GM12878 (cell line): Measurements from ENCODE around the gene SACS. TPM values are rescaled to one million over a fixed set of nuclear protein-coding genes. Genes with fewer than 3 reads are reported as not detected.

Source experiments
- ATAC-seq: fragments of 200-7000 bp; cut with Tn5 transposase; 3 replicates; pipeline ENCODE4 v1.9.1; 2020; ENCODE audit warnings: mild to moderate bottlenecking, moderate library complexity
- BruUV-seq: library from RNA; stranded (reverse); fragments of 400-500 nt; replicated peaks from 2 replicates; lab custom pipeline; 2021; lab: Mats Ljungman, UMichigan
- CTCF ChIA-PET: fragments of 300-600 bp; sonication (Branson Sonifier 250); formaldehyde crosslinking; extraction: SDS; loops from one replicate; lab custom pipeline; 2021; ENCODE audit warnings: inconsistent platforms; lab: Yijun Ruan, JAX
- POLR2A ChIA-PET: fragments of 350-600 bp; formaldehyde crosslinking; extraction: SDS; loops from one replicate; lab custom pipeline; 2021; ENCODE audit warnings: inconsistent platforms; lab: Charles Lee
- RAD21 ChIA-PET: fragments of 300-600 bp; sonication (Branson Sonifier 250); formaldehyde crosslinking; loops from one replicate; lab custom pipeline; 2023; ENCODE audit warnings: antibody characterized with exemption; ENCODE audit not compliant: unreplicated experiment; lab: Charles Lee
- SMC1A ChIA-PET: fragments of 300-600 bp; sonication (Branson Sonifier 250); formaldehyde crosslinking; loops from one replicate; lab custom pipeline; 2023; ENCODE audit not compliant: unreplicated experiment, uncharacterized antibody; lab: Charles Lee
- DNase-seq: peaks from one replicate; pipeline ENCODE4 v3.0.0-alpha.2; 2011; ENCODE audit warnings: low read depth, low spot score
- FAIRE-seq: peaks from 3 replicates; lab custom pipeline; 2011; peaks lifted over from hg19 to GRCh38; lab: Jason Lieb, UNC
- H2AFZ ChIP-seq: 2 replicates; pipeline ENCODE4 v1.6.0; 2011; ENCODE audit warnings: low read depth, low read length, control low read depth; ENCODE audit not compliant: control insufficient read depth
- H3K27ac ChIP-seq: 2 replicates; pipeline ENCODE4 v1.5.1; 2011; ENCODE audit warnings: control low read depth; ENCODE audit not compliant: control insufficient read depth, insufficient read depth
- H3K27me3 ChIP-seq, 2 experiments: replicated peaks in 1 of 2; 2 replicates each; pipeline versions ENCODE4 v1.6.0 to v1.6.1; 2011; ENCODE audit warnings: low read length in 1 of 2; ENCODE audit not compliant: control insufficient read depth in 2 of 2, insufficient read depth in 2 of 2
- H3K36me3 ChIP-seq, 2 experiments: 2 replicates each; pipeline ENCODE4 v1.5.1; 2011; ENCODE audit warnings: low read length in 1 of 2; ENCODE audit not compliant: control insufficient read depth in 2 of 2, insufficient read depth in 2 of 2
- H3K4me1 ChIP-seq: 2 replicates; pipeline ENCODE4 v1.6.1; 2011; ENCODE audit warnings: mild to moderate bottlenecking, low read length, moderate library complexity, mixed read lengths; ENCODE audit not compliant: control insufficient read depth, insufficient read depth
- H3K4me2 ChIP-seq: 2 replicates; pipeline ENCODE4 v1.6.0; 2011; ENCODE audit warnings: control low read depth; ENCODE audit not compliant: control insufficient read depth, insufficient read depth
- H3K4me3 ChIP-seq: fragments of 200-600 bp; sonication (generic); 2 replicates; pipeline ENCODE4 v1.5.1; 2016
- H3K79me2 ChIP-seq: 2 replicates; pipeline ENCODE4 v1.6.0; 2011; ENCODE audit warnings: low read length; ENCODE audit not compliant: control insufficient read depth, insufficient read depth
- H3K9ac ChIP-seq: 2 replicates; pipeline ENCODE4 v1.8.0; 2011; ENCODE audit warnings: low read length, control low read depth, mixed read lengths; ENCODE audit not compliant: control insufficient read depth, insufficient read depth
- H3K9me3 ChIP-seq: replicated peaks from 3 replicates; pipeline ENCODE4 v1.5.1; 2011; ENCODE audit warnings: mild to moderate bottlenecking, low read length; ENCODE audit not compliant: control insufficient read depth, insufficient read depth
- H4K20me1 ChIP-seq: 2 replicates; pipeline ENCODE4 v1.6.0; 2011; ENCODE audit not compliant: control insufficient read depth, insufficient read depth
- NFIC ChIP-seq: IDR thresholded peaks from 2 replicates; pipeline ENCODE4 v1.6.1; 2012; ENCODE audit warnings: low read depth, mild to moderate bottlenecking, inconsistent platforms, low read length, moderate library complexity
- SMARCA5 ChIP-seq: fragments of 450-650 bp; IDR thresholded peaks from 2 replicates; pipeline ENCODE4 v1.6.1; 2017; ENCODE audit warnings: mild to moderate bottlenecking
- WGBS: methylation state at CpG from one replicate; pipeline ENCODE4 v1.1.6; 2016; ENCODE audit warnings: low lambda C conversion rate; ENCODE audit not compliant: insufficient replicate concordance, insufficient coverage; ENCODE audit errors: missing lambda C conversion rate; 5-methylcytosine and 5-hydroxymethylcytosine counted together
- in situ Hi-C: fragments of 300-500 bp; cut with MboI; formaldehyde crosslinking; loops from 9 replicates; pipeline ENCODE4 v1.14.3; 2018; ENCODE audit warnings: mixed read lengths
- intact Hi-C: fragments of 100-400 bp; cut with micrococcal nuclease; formaldehyde crosslinking; loops from one replicate; pipeline ENCODE4 v1.14.2; 2022; ENCODE audit not compliant: unreplicated experiment
- polyA plus RNA-seq, 11 experiments: library from polyadenylated mRNA; depleted of rRNA in 4 of 11; unstranded in 6 of 11; stranded (reverse) in 5 of 11; fragments of >200 nt; fragmentation: Nextera tagmentation in 4 of 11; fragmentation: Illumina TruSeq in 1 of 11; extraction: Ambion mirVana in 4 of 11; extraction: Trizol in 1 of 11; gene quantifications; 1 replicate in 1 of 11; 2 replicates in 10 of 11; pipeline versions ENCODE4 v1.2.1 to v1.2.3, GENCODE V29; 2011 to 2016; ENCODE audit warnings: inconsistent platforms in 2 of 11, missing spikeins in 2 of 11, low read depth in 1 of 11
- total RNA-seq, 4 experiments: library from RNA; depleted of rRNA in 3 of 4; stranded (reverse); fragments of >200 nt in 3 of 4; fragmentation: Illumina TruSeq in 1 of 4; extraction: Trizol in 1 of 4; gene quantifications; 2 replicates each; pipeline versions ENCODE4 v1.2.1 to v1.2.3, GENCODE V29; 2013 to 2021

The SACS gene
- total and polyA plus RNA-seq, 10 of the 15 experiments (the other 5 are each of a cell fraction or from before 2014, with no cell fraction given) = 9.9 to 74.9 (median 22.1) TPM

DNA sequence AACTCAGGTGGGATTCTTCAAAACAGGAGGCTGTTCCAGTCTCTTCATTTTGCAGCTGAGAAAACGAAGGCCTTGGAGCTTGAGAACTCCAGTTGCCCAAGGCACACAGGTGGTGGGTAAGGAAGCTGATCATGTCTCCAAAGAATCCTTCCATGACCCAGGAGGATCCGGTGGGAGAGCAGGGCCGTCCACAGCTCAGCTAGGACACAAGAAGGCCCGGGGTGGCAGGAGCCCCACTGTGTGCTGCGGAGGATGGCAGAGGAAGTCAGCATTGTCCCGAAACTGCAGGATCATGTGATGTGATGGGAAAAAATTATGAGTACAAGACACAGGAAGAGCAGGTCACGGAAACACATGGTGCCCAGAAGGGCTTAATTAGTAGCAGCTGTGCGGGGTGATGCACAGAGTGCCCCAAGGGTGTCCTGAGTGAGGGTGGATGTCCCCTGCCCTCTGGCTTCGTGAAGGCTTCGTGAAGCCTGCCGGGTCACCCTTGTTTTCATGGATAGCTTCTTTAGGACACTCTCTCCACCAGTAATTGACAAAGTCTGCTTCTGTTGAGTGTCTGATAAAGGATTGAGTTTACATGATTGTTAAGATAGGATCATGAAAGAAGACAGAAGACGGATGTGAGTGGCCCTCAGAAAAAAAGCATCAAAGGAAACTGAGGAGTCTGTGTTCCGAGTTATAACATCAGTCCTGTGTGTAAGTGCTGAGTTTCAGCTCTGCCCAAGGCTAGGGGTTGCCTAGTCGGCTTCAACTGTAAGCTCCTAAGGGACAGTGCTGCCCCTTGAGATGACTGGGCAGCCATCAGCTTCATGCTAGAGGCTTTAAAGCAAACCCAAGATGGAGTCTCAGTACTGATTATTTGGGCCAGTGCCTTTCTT lies 33.8 kb upstream of the SACS start:
- TF ChIP-seq SMARCA5 (no peak), NFIC (0 out of 2 replicates have a peak, but pooled peaks have one; percentile 7)
- H3K4me3 ChIP-seq = no peak overlapping the region
- peak overlapping the region; percentile 20 for H2AFZ ChIP-seq
- intact Hi-C loops (loop anchor here (2.0 to 10.0 kb wide), 4 partner anchors 100 to 758 kb away; no protein-coding TSS in a partner anchor), in situ Hi-C loops (loop anchor here (5.0 kb wide), 1 partner anchor 405 kb away; no protein-coding TSS in a partner anchor)
- H3K4me2 ChIP-seq = peak overlapping the region; percentile 64
- no peaks in the 10 kb centered on the region for H3K79me2 ChIP-seq
- 60% methylated on average over 14 of the region's 14 CpGs for WGBS
- no peak for FAIRE-seq
- no peak for DNase-seq
- no peaks in the 10 kb centered on the region for H4K20me1 ChIP-seq
- peak; percentile 2; the same call in 1 of the 3 replicates for ATAC-seq
- ChIA-PET RAD21 (interaction anchor here (0.5 to 2.1 kb wide), 9 partner anchors 101 to 433 kb away, joined by 3 to 5 read pairs (median 3); no protein-coding TSS in a partner anchor), CTCF (interaction anchor here (0.5 to 2.0 kb wide), 21 partner anchors 9 to 432 kb away, joined by 3 to 11 read pairs (median 3); partner anchors contain the start of gene MIPEP), POLR2A (interaction anchor here (0.5 kb wide), 1 partner anchor 98 kb away, joined by 5 read pairs; no protein-coding TSS in a partner anchor), SMC1A (interaction anchor here (0.6 to 1.6 kb wide), 9 partner anchors 24 to 420 kb away, joined by 3 to 12 read pairs (median 3); no protein-coding TSS in a partner anchor)
- no peaks in the 10 kb centered on the region for H3K27me3 ChIP-seq
- H3K36me3 ChIP-seq = no peaks in the 10 kb centered on the region
- BruUV-seq = no TSS peak
- peak overlapping the region; percentile 31 for H3K9ac ChIP-seq
- peak overlapping the region; percentile 59 for H3K27ac ChIP-seq
- peaks cover 3% of the 10 kb centered on the region for H3K9me3 ChIP-seq
- H3K4me1 ChIP-seq = peaks cover 24% of the 10 kb centered on the region
